HG03442 (cell line): ENCODE results near the gene PLAGL1.
"Not testable (repeated sequence)": the region's sequence is repeated elsewhere in the genome, so short reads cannot be mapped to it uniquely, and the experiment has no call there.

Experiments
- ATAC-seq: cut with Tn5 transposase; IDR thresholded peaks from one replicate; pipeline ENCODE4 v1.9.1; 2021; ENCODE audit warnings: mild to moderate bottlenecking, moderate library complexity; ENCODE audit not compliant: unreplicated experiment

Gene PLAGL1

DNA sequence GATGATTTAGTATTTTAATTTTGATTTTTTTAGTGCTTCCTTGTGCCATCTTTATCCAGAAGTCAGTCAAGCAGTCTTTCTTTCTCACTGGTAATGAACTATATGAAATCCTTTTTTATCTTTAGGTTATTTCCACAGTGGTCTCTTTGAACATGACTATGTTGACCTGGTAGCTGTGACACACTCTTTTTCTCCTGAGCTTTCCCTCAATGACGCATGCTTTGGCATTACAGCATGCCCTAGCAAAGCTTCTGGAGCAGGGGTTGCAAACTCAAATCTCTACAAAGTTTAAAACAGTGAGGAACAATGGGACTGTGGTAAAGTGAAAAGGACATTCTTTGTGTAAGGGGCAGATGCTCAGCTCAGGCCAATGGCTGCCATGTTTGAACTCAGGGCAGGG lies 4.5 kb upstream of the PLAGL1 start:
- no peak for ATAC-seq

DNA sequence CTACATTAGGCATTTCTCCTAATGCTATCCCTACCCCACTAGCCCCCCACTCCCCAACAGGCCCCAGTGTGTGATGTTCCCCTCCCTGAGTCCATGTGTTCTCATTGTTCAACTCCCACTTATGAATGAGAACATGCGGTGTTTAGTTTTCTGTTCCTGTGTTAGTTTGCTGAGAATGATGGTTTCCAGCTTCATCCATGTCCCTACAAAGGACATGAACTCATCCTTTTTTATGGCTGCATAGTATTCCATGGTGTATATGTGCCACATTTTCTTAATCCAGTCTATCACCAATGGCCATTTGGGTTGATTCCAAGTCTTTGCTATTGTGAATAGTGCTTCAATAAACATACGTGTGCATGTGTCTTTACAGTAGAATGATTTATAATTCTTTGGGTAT lies 1.6 kb upstream of the PLAGL1 start:
- not testable (repeated sequence) for ATAC-seq

DNA sequence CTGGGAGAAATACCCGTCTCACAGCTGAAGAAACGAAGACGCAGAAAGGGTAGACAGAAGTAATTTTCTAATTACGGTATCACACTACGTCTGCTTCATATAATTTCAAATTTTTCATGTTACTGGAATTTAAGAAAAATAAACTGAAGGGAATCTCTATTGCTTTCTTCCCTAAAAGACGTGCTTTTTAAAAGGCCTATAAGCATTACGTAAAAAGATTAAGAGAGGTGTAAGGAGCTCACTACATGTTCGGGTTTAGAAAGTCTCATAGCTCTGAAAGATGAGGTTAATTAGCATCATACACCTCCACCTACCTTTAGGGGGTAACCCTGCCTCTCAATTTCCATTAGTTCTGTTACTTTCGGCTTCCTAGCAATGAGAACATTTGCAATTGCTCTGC lies 787 bp upstream of the PLAGL1 start:
- ATAC-seq = no peak

DNA sequence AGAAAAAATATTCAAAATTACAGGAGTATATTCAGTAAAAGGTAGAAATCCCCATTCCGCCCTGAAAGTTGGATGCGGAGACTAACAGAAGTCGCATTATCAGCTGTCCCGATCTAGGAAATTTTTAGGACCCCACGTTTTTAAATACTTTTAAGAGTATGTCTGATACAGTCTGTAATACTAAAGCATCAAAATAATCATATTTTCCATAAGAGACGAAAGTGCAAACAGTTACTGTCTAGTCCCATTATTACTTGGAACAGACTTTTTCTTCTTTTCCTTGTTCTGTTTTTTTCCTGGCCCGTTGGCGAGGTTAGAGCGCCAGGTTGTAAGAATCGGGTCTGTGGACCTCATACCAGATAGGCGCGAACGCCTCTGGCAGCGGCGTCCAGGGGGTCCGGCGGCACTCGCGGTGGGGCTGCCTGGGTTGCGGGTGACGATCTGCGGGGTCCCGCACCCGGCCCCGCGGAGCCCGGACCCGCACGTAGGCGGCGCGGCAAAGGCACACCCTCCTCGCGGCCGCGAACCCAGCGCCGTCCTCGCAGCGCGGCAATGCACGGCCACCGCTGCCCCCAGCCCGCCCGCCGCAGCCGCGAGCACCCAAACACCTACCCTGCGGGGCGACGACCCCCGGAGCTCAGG lies 460 bp downstream of the PLAGL1 start:
- peak; percentile 25 for ATAC-seq

DNA sequence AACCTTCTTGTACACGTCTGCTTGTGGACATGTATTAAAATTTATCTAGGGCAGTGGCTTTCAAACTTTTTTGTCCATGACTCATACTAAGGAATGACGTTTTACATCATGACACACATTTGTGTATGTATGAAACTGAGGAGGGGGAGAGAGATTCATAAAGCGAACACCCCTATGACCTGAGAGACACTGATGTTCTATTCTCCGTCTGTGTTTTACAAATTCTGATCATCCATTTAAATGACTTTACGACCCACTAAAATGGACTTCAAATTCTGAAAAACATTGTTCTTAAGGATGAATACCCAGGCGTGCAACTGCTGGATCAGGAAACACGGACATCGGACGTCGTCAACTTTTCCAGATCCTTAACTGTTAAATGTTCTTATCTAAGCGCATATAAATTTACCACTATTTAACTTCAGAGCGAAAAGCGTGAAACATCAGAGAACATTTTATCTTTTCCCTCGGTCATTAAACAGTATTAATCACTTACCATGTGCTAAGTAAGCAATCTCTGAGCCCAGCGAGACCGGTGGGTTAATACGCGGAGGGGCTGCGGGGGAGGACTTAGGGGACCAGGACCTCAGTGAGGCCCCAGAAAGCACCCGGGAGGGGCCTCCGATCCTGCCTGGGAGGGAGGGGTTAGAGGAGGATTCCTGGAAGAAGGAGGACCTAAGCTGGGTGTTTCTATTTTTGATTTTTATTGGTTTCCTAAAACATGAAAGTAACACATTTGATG lies 1.2 kb downstream of the PLAGL1 start:
- no peak for ATAC-seq

DNA sequence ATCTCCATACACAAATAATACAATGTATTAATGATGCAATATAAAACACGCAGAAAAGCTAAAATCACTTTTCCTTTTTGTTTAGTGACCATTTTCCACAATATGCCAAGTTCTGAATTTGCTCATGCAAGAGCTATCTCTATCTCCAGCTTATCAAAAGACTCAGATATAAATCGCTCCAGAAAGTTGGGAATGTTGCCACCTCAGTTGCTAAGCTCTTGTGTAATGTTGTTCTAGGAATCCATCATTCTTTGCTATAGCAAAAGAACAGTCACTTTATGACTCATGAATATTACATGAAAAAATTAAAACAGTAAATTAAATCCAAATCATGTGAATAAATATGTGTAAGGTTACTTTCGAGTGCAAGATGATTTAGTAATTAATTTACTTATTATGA lies 8.7 kb downstream of the PLAGL1 start:
- ATAC-seq = no peak

DNA sequence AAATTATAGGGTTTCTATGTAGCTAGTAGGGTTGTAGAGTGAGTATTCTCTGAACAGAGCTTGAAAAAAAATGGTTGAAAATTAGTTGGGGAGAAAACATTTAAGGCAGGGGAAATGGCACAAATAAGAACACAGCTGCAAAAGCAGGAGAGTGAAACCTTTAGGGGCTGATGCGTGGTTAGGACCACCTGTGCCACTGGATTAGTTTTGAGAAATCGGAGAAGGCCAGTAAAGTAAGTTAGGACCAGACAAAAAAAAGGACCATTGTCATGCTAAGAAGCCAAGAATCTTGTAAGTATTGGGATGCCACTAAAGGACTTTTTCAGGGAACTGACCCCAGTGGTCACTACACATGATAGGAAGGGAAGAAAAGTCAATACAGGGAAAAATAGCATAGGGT lies 9.4 kb downstream of the PLAGL1 start:
- no peak for ATAC-seq

DNA sequence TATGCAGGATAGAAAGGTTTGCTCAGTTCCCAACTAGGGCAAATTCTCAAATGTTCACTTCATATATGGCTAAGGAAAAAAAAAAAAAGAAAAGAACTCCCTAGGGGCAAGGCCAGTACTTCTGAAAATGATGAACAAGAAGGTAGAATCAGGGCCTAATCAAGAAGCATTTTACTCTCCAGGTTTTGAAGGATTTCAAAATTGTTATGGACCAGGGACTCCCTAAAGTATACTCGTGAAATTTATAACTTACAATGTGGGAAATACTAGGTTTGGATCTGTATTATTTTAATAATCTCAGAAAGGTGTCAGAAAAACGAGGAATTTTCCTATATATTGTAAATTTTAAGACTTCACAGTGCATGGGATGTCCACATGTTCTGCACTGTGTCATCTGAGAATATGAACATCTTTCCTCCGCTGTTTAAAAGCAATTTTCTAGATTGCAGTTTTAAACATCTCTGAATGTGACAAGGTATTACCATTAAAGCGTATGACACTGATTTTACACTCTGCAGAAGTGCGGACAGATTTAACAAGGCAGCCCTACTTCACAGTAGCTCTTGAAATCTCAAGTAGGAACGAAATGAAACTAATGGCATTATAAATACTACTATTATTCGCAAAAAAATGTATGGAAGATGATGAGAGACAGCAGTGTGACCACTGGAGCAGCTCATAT lies 14.0 kb downstream of the PLAGL1 start:
- no peak for ATAC-seq

DNA sequence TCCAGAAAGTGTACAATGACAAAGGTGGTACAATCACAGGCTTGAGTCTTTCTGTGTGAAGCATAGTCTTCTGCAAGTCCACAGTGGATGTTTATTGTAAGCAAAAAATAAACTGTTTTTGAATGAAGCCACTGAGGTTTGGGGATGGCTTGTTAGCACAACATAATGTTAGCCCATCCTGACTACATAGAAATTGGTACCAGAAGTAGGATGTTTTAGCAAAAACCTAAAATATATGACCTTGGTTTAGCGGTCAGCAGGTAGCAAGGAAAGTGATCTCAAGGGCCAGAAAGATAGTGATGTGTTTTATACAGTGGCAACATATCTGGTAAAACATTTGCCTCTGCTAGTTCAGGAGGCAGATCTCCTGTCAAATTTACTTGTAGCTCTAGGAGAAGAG lies 15.8 kb downstream of the PLAGL1 start:
- ATAC-seq = no peak

DNA sequence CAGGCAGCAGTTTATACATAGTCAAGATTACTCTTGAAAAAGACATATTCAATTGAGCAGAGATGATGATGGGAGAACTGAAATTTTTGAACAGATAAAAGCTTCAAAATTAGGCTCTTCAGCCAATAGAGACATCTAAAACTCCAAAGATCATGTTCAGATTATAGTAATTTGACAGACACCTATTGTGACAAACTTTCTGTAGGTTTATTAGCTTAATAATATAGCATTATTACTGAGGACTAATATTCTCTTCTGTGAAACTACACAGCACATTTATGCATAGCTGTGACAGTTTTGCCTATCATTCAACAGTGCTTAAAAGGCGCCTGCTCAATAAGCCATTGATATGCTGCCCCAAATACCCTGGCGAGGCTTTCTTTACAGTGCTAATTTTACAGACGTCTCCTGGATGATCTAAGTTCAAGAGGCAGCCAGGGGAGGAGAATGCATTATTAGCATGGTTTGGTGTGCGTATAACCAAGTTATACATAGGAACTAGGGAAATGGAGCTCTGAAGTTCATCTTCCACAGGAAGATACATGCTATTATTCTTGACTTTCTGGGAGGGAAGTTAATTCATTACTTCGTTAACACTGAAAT lies 21.5 kb downstream of the PLAGL1 start:
- ATAC-seq = no peak

DNA sequence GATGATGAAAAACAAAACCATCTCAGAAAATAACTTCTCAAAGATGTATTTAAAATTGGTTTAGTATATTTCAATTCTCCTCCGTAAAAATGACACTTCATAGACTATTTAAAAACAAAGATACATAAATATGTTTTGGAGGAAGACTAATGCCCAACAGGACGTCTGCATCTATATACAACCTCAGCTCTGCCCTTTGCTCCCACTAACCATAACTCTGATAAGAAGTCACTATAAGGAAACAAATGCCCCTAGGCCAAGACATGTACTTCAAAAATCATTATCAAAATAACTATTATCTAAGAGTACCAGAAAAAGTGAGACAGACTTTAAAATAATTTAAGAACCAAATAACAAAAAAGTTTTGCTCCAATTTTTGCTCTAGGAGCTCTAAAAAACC lies 23.4 kb downstream of the PLAGL1 start:
- no peak for ATAC-seq

DNA sequence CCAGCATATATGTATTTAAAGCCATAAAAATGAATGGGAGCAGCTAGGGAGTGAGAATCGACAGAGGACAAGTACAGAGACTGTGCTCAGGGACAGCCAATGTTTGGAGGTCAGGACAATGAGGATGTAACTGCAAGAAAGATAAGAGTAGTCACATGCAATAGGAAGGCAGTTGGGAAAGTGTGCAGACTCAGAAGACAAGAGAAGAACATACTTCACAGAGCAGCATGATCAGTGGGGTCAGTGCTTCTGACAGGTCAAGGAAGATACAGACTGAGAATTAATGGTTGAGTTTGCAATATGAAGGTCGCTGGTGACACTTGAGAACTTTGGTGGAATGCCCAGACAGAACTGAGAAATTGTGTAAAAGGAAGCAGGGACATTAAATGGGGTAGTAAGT lies 25.1 kb downstream of the PLAGL1 start:
- ATAC-seq = no peak

DNA sequence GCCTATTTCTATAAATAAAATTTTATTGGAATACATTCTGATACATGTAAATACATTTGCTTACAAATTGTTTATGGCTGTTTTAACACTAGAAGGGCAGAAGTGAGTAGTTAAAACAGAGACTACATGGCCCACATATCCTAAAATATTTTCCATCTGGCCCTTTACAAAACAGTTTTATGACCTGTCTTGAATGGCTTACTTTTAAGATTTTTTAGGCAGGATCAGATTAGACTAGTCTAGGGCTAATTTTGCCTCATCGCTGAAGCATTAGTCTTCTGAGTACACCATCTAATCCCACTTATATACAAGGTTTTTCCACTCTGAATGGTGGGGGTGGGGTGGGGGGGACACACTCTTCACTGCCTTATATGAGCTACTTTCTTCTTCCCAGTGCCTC lies 27.1 kb downstream of the PLAGL1 start:
- no peak for ATAC-seq

DNA sequence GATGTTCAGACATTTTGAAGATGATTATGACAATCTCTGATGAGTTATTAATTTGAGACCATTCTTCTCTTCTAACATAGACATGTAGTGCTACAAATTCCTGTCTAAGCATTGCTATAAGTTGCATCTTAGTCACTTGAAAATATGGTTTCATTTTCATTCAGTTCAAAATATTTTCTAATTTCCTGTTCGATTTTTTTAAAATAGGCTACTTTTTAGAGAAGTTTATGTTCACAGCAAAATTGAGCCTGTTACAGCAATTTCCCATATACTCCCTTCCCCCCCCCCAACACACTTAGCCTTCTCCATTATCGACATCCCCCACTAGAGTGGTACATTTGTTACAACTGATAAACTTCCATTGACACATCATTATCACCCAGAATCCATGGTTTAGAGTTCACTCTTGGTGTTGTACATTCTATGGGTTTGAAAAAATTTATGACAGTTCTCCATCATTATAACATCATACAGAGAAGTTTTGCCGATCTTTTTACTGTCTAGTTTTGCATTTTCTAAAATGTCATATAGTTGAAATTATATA lies 31.2 kb downstream of the PLAGL1 start:
- ATAC-seq = no peak

DNA sequence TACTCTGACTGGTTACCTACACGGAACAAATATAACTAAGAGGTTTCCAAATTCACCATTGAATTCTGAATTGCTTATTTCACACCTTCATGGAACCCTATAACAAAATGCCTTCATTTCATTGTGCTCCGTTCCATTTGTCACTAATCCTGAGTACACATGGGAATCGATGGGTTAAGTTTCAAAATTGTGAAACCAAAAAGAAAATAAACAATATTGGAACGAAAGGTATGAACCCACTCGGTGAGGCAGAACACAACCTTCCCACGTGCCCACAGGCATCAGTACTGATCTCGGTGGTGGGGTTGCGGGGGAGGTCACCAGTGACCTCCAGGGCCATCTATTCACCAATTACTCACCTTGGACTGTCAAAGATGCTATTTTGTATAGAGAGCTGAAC lies 34.0 kb downstream of the PLAGL1 start:
- no peak for ATAC-seq

DNA sequence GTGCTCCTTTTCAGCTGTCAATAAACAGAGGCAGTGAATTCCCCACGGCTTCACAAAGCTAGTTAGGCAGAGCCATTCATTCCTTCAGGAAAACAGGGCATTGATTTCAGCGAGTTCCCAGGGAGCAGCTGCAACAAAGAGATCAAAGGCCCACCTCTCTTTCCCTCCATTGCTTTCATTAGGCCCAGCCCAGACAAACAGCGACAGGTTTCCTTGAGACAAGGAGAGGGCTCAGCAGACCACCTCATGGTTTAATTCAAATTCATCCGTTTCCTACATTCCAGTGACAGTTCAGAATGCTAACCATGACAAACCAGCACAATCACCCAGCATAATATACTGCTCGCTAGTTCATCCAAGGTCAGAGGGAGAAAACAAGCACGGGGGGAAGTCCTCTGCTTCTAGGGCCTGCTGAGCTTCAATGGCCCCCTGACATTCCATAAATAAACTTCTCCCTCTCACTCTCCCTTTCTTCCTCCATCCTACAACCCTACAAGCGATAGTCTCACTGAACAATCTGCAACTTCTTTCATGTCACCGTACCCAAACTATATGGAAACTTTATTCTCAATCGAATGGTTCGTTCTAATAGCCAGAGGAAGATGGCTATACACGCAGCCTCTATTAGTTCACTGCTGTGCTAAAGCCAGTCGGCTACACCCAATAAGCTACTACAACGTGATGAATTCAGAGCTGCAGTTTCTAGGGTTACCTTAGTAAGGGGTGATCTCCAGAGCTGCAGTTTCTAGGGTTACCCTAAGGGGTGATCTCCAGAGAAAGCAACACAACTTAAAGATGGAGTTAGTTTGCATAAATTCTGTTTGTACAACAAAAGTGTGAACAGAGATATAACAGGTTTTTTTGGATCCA lies 34.7 kb downstream of the PLAGL1 start:
- no peak for ATAC-seq

DNA sequence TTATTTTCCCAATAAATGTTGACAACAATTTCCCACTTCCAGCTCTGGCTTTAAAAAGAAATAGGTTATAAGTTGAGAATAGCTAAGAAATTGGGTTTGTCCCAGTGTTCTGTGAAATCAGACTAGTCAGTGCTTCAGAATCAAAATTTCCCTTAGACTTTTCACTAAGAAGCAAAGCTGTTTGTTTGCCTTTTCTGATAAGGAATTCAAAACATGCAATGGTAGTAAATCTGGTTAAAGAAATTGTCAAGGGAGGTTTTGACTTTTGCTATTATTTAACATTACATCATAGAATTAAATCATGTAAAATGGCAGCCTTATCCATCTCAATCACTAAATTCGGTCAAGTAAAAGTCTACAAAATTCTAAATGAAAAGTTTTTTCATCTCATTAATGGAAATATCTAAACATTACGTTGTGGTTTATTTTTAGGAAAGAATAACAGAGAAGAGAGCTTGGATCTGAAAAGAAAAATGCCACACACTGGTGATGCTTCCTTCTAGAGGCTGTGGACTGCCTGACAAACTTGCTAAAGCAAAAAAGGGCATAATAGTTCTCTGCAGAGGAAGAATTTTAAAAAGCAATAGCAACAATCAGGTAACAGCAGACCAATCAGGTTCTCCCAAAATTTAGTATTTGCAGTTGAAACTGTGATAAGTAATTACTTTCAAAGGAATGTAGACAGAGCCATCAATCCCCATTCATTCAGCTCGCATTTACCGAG lies 36.4 kb downstream of the PLAGL1 start:
- ATAC-seq = no peak

DNA sequence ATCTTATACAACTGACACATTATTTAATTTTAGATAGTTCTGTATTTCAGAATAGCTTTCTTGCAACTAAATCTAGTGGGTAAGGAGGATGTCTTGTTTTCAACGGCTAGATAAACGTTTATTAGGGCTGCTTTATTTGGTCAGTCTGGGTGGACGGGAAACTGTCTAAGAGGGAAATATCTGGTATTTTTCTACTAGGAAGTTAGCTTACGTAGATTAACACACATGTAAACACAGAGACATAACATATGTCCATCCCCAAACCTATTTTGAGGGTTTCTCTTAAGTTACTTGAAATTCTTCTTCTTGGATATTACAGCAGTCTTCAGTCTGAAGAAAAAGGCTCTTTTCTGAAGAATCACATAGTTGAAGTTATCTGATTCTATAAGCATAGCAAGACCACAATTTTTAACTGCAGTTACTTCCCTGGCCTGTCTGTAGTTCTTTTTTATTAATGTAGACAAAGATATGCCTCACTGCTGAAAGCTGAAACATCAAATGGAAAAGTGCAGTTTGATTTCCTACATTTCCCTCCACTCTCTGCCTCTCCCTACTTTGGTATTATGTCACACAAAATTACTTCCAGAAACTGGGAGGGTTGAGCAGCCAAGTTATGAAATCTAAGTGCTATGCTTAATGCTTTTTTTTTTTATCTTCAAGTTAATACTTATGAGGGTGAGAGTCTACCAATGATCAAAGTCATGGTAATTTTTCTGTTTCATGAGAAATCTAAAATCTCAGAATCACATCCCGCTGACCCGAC lies 37.4 kb downstream of the PLAGL1 start:
- ATAC-seq = no peak

DNA sequence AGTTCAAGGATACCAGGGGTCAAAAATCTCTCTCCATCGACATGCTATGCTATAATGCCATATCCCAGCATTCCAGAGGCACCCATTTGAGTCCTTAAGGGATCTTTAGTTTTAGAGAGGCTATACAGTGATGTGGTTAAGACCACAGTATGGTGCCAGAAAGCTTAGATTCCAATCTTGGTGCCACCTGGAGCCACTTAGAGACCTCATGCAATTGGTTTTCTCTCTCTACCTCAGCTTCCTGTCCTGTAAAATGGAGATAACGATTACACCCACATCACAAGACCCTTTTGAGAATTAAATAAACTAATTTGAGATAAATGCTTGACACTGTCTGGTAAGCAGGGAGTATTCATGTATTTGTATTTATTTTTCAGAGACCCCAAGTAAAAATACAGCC lies 39.0 kb downstream of the PLAGL1 start:
- ATAC-seq = no peak
